Measurements from ENCODE around the gene NANOG.
"Not testable (repeated sequence)": the region's sequence is repeated elsewhere in the genome, so short reads cannot be mapped to it uniquely, and the experiment has no call there.

Gene NANOG

GRCh38 chr12:7833201-7833600 lies 44.0 kb downstream of the NANOG start:
- CTCF ChIA-PET = interaction anchor here (1.0 to 1.7 kb wide), 4 partner anchors 30 to 137 kb away, joined by 3 to 4 read pairs (median 3); partner anchors contain the start of gene GDF3
- 96% methylated on average over 4 of the region's 6 CpGs for WGBS (ENCODE audit: insufficient coverage)
- H3K4me3 ChIP-seq (ENCODE audit: control insufficient read depth in 1 of 7, extremely low read depth in 1 of 7, insufficient read depth in 4 of 7, low read depth in 2 of 7, low read length in 6 of 7); H3K9me3 ChIP-seq (ENCODE audit: control extremely low read depth in 1 of 5, control insufficient read depth in 4 of 5, insufficient read depth in 2 of 5, low read depth in 1 of 5, low read length in 4 of 5); H3K27me3 ChIP-seq (replicated peaks in 2 of 5; ENCODE audit: control insufficient read depth in 4 of 5, insufficient read depth in 5 of 5, low read length in 4 of 5); H3K36me3 ChIP-seq (ENCODE audit: control insufficient read depth in 4 of 4, insufficient read depth in 4 of 4, low read length in 3 of 4); H3K27ac ChIP-seq (ENCODE audit: insufficient read depth in 1 of 2, low read depth in 1 of 2, low read length in 2 of 2, poor library complexity in 1 of 2, severe bottlenecking in 2 of 2); H3K4me1 ChIP-seq (ENCODE audit: control extremely low read depth in 1 of 4, control insufficient read depth in 4 of 4, insufficient read depth in 4 of 4, low read length in 3 of 4); POLR2A ChIA-PET: not testable (repeated sequence)
- peak in 2 of 3 donors; percentile 17 to 39 for DNase-seq

GRCh38 chr12:7833831-7834230 lies 44.6 kb downstream of the NANOG start:
- no peaks in the 10 kb centered on the region for H3K27me3 ChIP-seq (replicated peaks in 2 of 5; ENCODE audit: control insufficient read depth in 4 of 5, insufficient read depth in 5 of 5, low read length in 4 of 5)
- POLR2A ChIA-PET = no interaction called here
- CTCF ChIA-PET = interaction anchor here (0.8 to 1.0 kb wide), 3 partner anchors 29 to 138 kb away, joined by 3 to 4 read pairs (median 3); partner anchors contain the start of gene GDF3
- no peak for DNase-seq
- peaks cover 0 to 4% (median under 1%) of the 10 kb centered on the region in 4 experiments for H3K4me1 ChIP-seq (ENCODE audit: control extremely low read depth in 1 of 4, control insufficient read depth in 4 of 4, insufficient read depth in 4 of 4, low read length in 3 of 4)
- H3K4me3 ChIP-seq (ENCODE audit: control insufficient read depth in 1 of 7, extremely low read depth in 1 of 7, insufficient read depth in 4 of 7, low read depth in 2 of 7, low read length in 6 of 7) = no peak overlapping the region
- no peaks in the 10 kb centered on the region for H3K9me3 ChIP-seq (ENCODE audit: control extremely low read depth in 1 of 5, control insufficient read depth in 4 of 5, insufficient read depth in 2 of 5, low read depth in 1 of 5, low read length in 4 of 5)
- no peaks in the 10 kb centered on the region for H3K36me3 ChIP-seq (ENCODE audit: control insufficient read depth in 4 of 4, insufficient read depth in 4 of 4, low read length in 3 of 4)
- WGBS (ENCODE audit: insufficient coverage) = 96% methylated on average over 4 of the region's 4 CpGs
- no peak overlapping the region for H3K27ac ChIP-seq (ENCODE audit: insufficient read depth in 1 of 2, low read depth in 1 of 2, low read length in 2 of 2, poor library complexity in 1 of 2, severe bottlenecking in 2 of 2)

- CTCF ChIA-PET = interaction anchor here (1.1 kb wide), 1 partner anchor 160 kb away, joined by 3 read pairs; no protein-coding TSS in a partner anchor
- Histone ChIP-seq H3K4me3 (ENCODE audit: control insufficient read depth in 1 of 7, extremely low read depth in 1 of 7, insufficient read depth in 4 of 7, low read depth in 2 of 7, low read length in 6 of 7) (no peak overlapping the region), H3K9me3 (ENCODE audit: control extremely low read depth in 1 of 5, control insufficient read depth in 4 of 5, insufficient read depth in 2 of 5, low read depth in 1 of 5, low read length in 4 of 5) (no peaks in the 10 kb centered on the region), H3K27ac (ENCODE audit: insufficient read depth in 1 of 2, low read depth in 1 of 2, low read length in 2 of 2, poor library complexity in 1 of 2, severe bottlenecking in 2 of 2) (no peak overlapping the region), H3K4me1 (ENCODE audit: control extremely low read depth in 1 of 4, control insufficient read depth in 4 of 4, insufficient read depth in 4 of 4, low read length in 3 of 4) (peaks cover 0 to 4% (median under 1%) of the 10 kb centered on the region in 4 experiments), H3K27me3 (replicated peaks in 2 of 5; ENCODE audit: control insufficient read depth in 4 of 5, insufficient read depth in 5 of 5, low read length in 4 of 5) (no peaks in the 10 kb centered on the region), H3K36me3 (ENCODE audit: control insufficient read depth in 4 of 4, insufficient read depth in 4 of 4, low read length in 3 of 4) (no peaks in the 10 kb centered on the region)
- POLR2A ChIA-PET = no interaction called here
- no CpG with 5 or more reads among the region's 1 CpG for WGBS (ENCODE audit: insufficient coverage)
- no peak for DNase-seq
Observed at GRCh38 chr12:7834701-7835100, 45.5 kb downstream of the NANOG start.

GRCh38 chr12:7835116-7835515 lies 45.9 kb downstream of the NANOG start:
- ChIA-PET CTCF (interaction anchor here (1.1 kb wide), 1 partner anchor 160 kb away, joined by 3 read pairs; no protein-coding TSS in a partner anchor), POLR2A (no interaction called here)
- H3K4me3 ChIP-seq (ENCODE audit: control insufficient read depth in 1 of 7, extremely low read depth in 1 of 7, insufficient read depth in 4 of 7, low read depth in 2 of 7, low read length in 6 of 7) = no peak overlapping the region
- H3K9me3 ChIP-seq (ENCODE audit: control extremely low read depth in 1 of 5, control insufficient read depth in 4 of 5, insufficient read depth in 2 of 5, low read depth in 1 of 5, low read length in 4 of 5) = no peaks in the 10 kb centered on the region
- no peaks in the 10 kb centered on the region for H3K27me3 ChIP-seq (replicated peaks in 2 of 5; ENCODE audit: control insufficient read depth in 4 of 5, insufficient read depth in 5 of 5, low read length in 4 of 5)
- no peak for DNase-seq
- WGBS (ENCODE audit: insufficient coverage) = 95% methylated on average over 3 of the region's 9 CpGs
- no peak overlapping the region for H3K27ac ChIP-seq (ENCODE audit: insufficient read depth in 1 of 2, low read depth in 1 of 2, low read length in 2 of 2, poor library complexity in 1 of 2, severe bottlenecking in 2 of 2)
- H3K4me1 ChIP-seq (ENCODE audit: control extremely low read depth in 1 of 4, control insufficient read depth in 4 of 4, insufficient read depth in 4 of 4, low read length in 3 of 4) = peaks cover 0 to 4% (median under 1%) of the 10 kb centered on the region in 4 experiments
- H3K36me3 ChIP-seq (ENCODE audit: control insufficient read depth in 4 of 4, insufficient read depth in 4 of 4, low read length in 3 of 4) = no peaks in the 10 kb centered on the region

GRCh38 chr12:7835766-7836165 lies 46.6 kb downstream of the NANOG start:
- CTCF ChIA-PET = interaction anchor here (1.1 kb wide), 1 partner anchor 159 kb away, joined by 3 read pairs; no protein-coding TSS in a partner anchor
- Histone ChIP-seq H3K4me1 (ENCODE audit: control extremely low read depth in 1 of 4, control insufficient read depth in 4 of 4, insufficient read depth in 4 of 4, low read length in 3 of 4) (peaks cover 0 to 4% (median under 1%) of the 10 kb centered on the region in 4 experiments), H3K9me3 (ENCODE audit: control extremely low read depth in 1 of 5, control insufficient read depth in 4 of 5, insufficient read depth in 2 of 5, low read depth in 1 of 5, low read length in 4 of 5) (no peaks in the 10 kb centered on the region), H3K27me3 (replicated peaks in 2 of 5; ENCODE audit: control insufficient read depth in 4 of 5, insufficient read depth in 5 of 5, low read length in 4 of 5) (no peaks in the 10 kb centered on the region), H3K4me3 (ENCODE audit: control insufficient read depth in 1 of 7, extremely low read depth in 1 of 7, insufficient read depth in 4 of 7, low read depth in 2 of 7, low read length in 6 of 7) (no peak overlapping the region), H3K36me3 (ENCODE audit: control insufficient read depth in 4 of 4, insufficient read depth in 4 of 4, low read length in 3 of 4) (no peaks in the 10 kb centered on the region), H3K27ac (ENCODE audit: insufficient read depth in 1 of 2, low read depth in 1 of 2, low read length in 2 of 2, poor library complexity in 1 of 2, severe bottlenecking in 2 of 2) (no peak overlapping the region)
- POLR2A ChIA-PET = no interaction called here
- 68% methylated on average over 2 of the region's 5 CpGs for WGBS (ENCODE audit: insufficient coverage)
- DNase-seq = no peak

- ChIA-PET CTCF (interaction anchor here (0.6 kb wide), 1 partner anchor 78 kb away, joined by 3 read pairs; no protein-coding TSS in a partner anchor), POLR2A (no interaction called here)
- Histone ChIP-seq H3K9me3 (ENCODE audit: control extremely low read depth in 1 of 5, control insufficient read depth in 4 of 5, insufficient read depth in 2 of 5, low read depth in 1 of 5, low read length in 4 of 5) (no peaks in the 10 kb centered on the region), H3K27me3 (replicated peaks in 2 of 5; ENCODE audit: control insufficient read depth in 4 of 5, insufficient read depth in 5 of 5, low read length in 4 of 5) (no peaks in the 10 kb centered on the region), H3K4me1 (ENCODE audit: control extremely low read depth in 1 of 4, control insufficient read depth in 4 of 4, insufficient read depth in 4 of 4, low read length in 3 of 4) (peaks cover 0 to 3% (median under 1%) of the 10 kb centered on the region in 4 experiments), H3K36me3 (ENCODE audit: control insufficient read depth in 4 of 4, insufficient read depth in 4 of 4, low read length in 3 of 4) (no peaks in the 10 kb centered on the region), H3K4me3 (ENCODE audit: control insufficient read depth in 1 of 7, extremely low read depth in 1 of 7, insufficient read depth in 4 of 7, low read depth in 2 of 7, low read length in 6 of 7) (no peak overlapping the region), H3K27ac (ENCODE audit: insufficient read depth in 1 of 2, low read depth in 1 of 2, low read length in 2 of 2, poor library complexity in 1 of 2, severe bottlenecking in 2 of 2) (no peak overlapping the region)
- no peak for DNase-seq
- WGBS (ENCODE audit: insufficient coverage) = no CpG with 5 or more reads among the region's 6 CpGs
Observed at GRCh38 chr12:7837366-7837765, 48.2 kb downstream of the NANOG start.

GRCh38 chr12:7839226-7839625 lies 50.0 kb downstream of the NANOG start:
- CTCF ChIA-PET; H3K27me3 ChIP-seq (replicated peaks in 2 of 5; ENCODE audit: control insufficient read depth in 4 of 5, insufficient read depth in 5 of 5, low read length in 4 of 5); H3K36me3 ChIP-seq (ENCODE audit: control insufficient read depth in 4 of 4, insufficient read depth in 4 of 4, low read length in 3 of 4); H3K4me1 ChIP-seq (ENCODE audit: control extremely low read depth in 1 of 4, control insufficient read depth in 4 of 4, insufficient read depth in 4 of 4, low read length in 3 of 4); H3K27ac ChIP-seq (ENCODE audit: insufficient read depth in 1 of 2, low read depth in 1 of 2, low read length in 2 of 2, poor library complexity in 1 of 2, severe bottlenecking in 2 of 2); H3K9me3 ChIP-seq (ENCODE audit: control extremely low read depth in 1 of 5, control insufficient read depth in 4 of 5, insufficient read depth in 2 of 5, low read depth in 1 of 5, low read length in 4 of 5); DNase-seq; H3K4me3 ChIP-seq (ENCODE audit: control insufficient read depth in 1 of 7, extremely low read depth in 1 of 7, insufficient read depth in 4 of 7, low read depth in 2 of 7, low read length in 6 of 7); POLR2A ChIA-PET: not testable (repeated sequence)
- WGBS (ENCODE audit: insufficient coverage) = 92% methylated on average over 2 of the region's 10 CpGs
